Fibroblast of skin of scalp (primary cell): ENCODE measurements around the gene PPM1D.
"Not testable (repeated sequence)": the region's sequence is repeated elsewhere in the genome, so short reads cannot be mapped to it uniquely, and the experiment has no call there.

Experiments
- DNase-seq: peaks from one replicate; pipeline ENCODE4 v3.0.0-alpha.2; 2013

The PPM1D gene

DNA sequence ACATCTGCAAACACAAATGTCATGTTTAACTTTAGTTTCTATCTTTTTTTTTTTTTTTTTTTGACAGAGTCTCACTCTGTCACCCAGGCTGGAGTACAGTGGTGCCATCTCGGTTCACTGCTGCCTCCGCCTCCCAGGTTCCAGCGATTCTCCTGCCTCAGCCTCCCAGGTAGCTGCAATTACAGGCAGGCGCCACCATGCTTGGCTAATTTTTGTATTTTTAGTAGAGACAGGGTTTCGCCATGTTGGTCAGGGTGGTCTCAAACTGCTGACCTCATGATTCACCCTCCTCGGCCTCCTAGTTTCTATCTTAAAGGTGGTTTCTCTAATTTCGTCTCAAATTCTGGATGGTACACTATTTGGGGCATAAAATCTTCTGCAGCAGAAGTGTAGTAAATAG lies 5.8 kb upstream of the PPM1D start:
- not testable (repeated sequence) for DNase-seq

DNA sequence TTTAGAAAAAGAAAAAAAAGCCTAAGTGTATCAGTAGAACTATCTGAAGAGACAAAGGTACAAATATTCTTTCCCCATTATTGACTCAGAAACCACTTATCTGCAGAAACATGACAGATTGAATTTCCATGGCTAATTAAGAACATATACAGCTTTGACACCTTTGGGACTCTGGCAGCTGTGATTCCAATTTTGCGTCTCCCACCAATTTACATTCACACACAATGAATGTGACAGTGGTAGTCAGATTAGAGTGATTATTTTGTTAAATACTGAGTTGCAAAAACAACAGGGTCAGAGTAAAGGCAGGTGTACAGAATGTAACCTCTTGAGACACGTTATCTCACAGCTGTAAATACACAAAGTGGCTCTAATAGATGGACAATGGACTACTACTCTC lies 5.3 kb upstream of the PPM1D start:
- no peak for DNase-seq

DNA sequence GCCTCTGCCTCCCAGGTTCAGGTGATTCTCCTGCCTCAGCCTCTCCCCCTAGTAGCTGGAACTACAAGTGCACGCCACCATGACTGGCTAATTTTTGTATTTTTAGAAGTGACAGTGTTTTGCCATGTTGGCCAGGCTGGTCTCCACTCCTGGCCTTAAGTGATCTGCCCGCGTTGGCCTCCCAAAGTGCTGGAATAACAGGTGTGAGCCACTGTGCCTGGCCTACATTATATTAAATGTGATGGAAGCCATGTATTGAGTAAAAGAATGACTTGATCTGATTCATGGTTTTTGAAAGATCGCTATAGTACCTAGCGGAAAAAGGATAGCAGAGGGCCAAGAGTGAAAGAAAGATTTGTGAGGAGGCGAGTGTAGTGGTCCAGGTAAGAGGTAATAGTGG lies 2.7 kb upstream of the PPM1D start:
- DNase-seq: no peak

DNA sequence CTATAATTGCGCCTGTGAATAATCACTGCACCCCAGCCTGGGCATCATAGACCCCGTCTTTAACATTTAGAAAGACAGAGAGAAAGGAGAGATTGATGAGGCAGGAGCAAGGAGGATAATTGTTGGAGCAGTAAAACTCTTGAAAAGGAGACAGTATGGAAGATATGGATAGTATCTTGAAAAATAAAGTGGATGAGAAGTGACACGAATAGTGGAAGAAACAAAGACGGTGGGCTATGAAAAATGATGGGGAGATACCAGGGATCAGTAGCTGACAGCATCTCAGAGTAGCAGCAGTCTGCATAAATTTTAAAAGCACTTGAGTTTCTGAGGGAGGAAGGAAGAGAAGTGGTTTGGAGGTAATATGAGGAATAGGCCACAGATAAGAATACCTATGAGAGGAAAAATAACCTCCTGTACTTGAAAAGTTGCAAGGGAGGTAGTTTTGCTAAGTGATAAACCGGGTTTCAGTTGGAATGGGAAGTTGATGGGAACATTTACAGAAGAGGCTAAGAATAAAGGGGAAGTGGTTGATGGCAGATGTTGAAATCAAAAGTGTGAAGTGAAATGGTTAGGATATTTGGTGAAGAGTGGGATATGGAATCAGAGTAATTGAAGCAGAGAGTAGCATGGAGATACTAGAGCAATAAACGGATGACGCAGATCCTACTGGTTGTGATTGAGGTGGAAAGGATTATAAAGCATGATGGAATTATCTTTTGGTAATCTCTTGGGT lies 1.8 kb upstream of the PPM1D start:
- DNase-seq: no peak

GRCh38 chr17:60599220-60599619 lies 773 bp upstream of the PPM1D start:
- DNase-seq: no peak

- DNase-seq: peak; percentile 86
Measured at GRCh38 chr17:60600490-60601446, 775 bp downstream of the PPM1D start.

- DNase-seq: peak; percentile 80
Measured at GRCh38 chr17:60601447-60602384, 1.7 kb downstream of the PPM1D start.

- DNase-seq: no peak
Measured at GRCh38 chr17:60602385-60602742, 2.4 kb downstream of the PPM1D start.

DNA sequence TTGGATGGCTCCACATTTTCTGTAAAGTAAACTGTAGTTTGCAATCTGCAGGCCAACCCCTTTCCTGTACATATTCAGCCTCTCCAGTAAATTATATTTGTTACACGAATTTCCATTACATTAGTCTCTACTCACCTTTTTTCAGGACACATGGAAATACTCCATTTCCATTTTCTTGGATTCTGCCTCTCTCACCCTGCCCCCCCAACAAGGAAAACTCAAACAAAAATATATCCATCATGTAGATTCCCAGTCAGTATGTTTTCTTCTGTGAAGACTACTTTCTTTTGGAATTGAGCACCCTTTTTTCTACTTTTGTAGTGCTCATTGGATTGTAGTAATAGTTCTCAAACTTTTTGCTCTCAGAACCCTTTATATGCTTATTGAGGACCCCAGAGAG lies 2.9 kb downstream of the PPM1D start:
- no peak for DNase-seq

DNA sequence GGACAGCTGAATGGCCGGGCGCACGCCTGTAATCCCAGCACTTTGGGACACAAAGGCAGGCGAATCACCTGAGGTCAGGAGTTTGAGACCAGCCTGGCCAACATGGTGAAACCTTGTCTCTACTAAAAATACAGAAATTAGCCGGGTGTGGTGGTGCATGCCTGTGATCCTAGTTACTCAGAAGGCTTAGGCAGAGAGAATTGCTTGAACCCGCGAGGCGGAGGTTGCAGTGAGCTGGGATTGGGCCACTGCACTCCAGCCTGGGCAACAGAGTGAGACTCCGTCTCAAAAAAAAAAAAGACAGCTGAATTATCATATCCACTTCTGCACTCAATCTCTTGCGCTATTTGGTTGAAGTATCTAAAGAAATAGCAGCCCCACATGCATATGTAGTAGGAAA lies 3.5 kb downstream of the PPM1D start:
- DNase-seq: not testable (repeated sequence)

- DNase-seq: peak; percentile 63
Measured at GRCh38 chr17:60604686-60605334, 4.8 kb downstream of the PPM1D start.

DNA sequence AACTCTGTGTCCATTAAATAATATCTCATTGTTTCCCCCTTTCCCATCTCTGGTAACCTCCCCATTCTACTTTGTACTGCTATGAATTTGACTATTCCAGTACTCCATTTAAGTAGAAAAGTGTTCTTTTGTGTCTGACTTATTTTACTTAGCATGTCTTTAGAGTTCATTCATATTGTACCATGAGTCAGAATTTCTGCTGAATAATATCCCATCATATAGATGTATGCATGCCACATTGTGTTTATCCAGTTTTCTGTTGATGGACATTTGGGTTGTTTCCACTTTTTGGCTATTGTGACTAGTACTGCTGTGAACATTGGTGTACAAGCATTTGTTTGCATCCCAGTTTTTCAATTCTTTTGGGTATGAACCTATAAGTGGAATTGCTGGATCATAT lies 6.0 kb downstream of the PPM1D start:
- no peak for DNase-seq

DNA sequence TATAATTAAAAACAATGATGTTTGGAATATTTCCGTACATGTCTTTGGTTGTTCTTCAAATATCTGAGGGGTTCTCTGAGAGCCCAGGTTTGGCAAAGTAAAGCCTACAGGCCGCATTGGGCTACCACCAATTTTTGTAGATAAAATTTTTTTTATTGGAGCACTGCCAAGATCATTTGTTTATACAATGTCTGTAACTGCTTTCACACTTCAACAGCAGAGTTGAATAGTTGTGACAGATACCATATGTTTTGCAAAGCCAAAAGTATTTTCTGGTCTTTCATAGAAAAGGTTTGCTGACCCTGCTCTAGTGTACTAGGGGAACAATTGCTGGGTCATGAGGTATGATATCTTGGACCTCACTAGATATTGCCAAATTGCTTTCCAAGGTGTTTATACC lies 10.5 kb downstream of the PPM1D start:
- DNase-seq: no peak

DNA sequence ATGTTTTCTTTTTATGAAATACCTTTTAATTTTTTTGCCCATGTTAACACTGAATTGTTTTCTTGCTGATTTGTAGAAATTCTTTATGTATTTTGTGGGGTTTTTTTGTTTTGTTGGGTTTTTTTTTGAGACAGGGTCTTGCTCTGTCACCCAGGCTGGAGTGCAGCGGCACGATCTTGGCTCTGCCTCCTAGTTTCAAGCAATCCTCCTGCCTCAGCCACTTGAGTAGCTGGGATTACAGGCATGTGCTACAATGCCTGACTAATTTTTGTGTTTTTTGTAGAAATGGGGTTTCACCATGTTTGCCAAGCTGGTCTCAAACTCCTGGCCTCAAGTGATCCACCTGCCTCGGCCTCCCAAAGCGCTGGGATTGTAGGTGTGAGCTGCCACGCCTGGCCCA lies 11.3 kb downstream of the PPM1D start:
- not testable (repeated sequence) for DNase-seq

- no peak for DNase-seq
Measured at GRCh38 chr17:60613325-60613724, 13.3 kb downstream of the PPM1D start.

- not testable (repeated sequence) for DNase-seq
Measured at GRCh38 chr17:60613796-60614195, 13.8 kb downstream of the PPM1D start.

DNA sequence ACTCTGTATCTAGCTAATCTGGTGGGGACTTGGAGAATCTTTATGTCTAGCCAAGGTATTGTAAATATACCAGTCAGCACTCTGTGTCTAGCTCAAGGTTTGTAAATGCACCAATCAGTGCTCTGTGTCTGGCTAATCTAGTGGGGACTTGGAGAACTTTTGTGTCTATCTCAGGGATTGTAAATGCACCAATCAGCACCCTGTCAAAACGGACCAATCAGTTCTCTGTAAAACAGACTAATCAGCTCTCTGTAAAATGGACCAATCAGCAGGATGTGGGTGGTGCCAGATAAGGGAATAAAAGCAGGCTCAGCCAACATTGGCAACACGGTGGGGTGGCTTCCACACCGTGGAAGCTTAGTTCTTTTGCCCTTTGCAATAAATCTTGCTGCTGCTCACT lies 14.3 kb downstream of the PPM1D start:
- not testable (repeated sequence) for DNase-seq

- no peak for DNase-seq
Measured at GRCh38 chr17:60615108-60615507, 15.1 kb downstream of the PPM1D start.

DNA sequence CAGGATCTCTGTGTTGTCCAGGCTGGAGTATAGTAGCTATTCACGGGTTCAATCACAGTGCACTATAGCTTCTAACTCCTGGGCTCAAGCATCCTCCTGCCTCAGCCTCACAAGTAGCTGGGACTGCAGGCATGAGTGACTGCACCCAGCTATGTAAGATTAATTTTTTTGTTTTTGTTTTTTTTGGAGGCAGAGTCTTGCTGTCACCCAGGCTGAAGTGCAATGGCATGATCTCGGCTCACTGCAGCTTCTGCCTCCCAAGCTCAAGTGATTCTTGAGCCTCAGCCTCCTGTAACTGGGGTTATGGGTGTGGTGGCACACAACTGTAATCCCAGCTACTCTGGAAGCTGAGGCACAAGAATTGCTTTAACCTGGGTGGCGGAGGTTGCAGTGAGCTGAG lies 15.8 kb downstream of the PPM1D start:
- DNase-seq: no peak

GRCh38 chr17:60618080-60618479 lies 18.1 kb downstream of the PPM1D start:
- DNase-seq: no peak

- DNase-seq: no peak
Measured at GRCh38 chr17:60618854-60619526, 19.0 kb downstream of the PPM1D start.

- no peak for DNase-seq
Measured at GRCh38 chr17:60622961-60623360, 23.0 kb downstream of the PPM1D start.
